GM19043 (cell line): ENCODE measurements around the gene TMEM178A.
"Not testable (repeated sequence)": the region's sequence is repeated elsewhere in the genome, so short reads cannot be mapped to it uniquely, and the experiment has no call there.

Experiments
- ATAC-seq: cut with Tn5 transposase; IDR thresholded peaks from one replicate; pipeline ENCODE4 v1.9.1; 2021; ENCODE audit warnings: low read depth; ENCODE audit not compliant: unreplicated experiment

Gene TMEM178A

DNA sequence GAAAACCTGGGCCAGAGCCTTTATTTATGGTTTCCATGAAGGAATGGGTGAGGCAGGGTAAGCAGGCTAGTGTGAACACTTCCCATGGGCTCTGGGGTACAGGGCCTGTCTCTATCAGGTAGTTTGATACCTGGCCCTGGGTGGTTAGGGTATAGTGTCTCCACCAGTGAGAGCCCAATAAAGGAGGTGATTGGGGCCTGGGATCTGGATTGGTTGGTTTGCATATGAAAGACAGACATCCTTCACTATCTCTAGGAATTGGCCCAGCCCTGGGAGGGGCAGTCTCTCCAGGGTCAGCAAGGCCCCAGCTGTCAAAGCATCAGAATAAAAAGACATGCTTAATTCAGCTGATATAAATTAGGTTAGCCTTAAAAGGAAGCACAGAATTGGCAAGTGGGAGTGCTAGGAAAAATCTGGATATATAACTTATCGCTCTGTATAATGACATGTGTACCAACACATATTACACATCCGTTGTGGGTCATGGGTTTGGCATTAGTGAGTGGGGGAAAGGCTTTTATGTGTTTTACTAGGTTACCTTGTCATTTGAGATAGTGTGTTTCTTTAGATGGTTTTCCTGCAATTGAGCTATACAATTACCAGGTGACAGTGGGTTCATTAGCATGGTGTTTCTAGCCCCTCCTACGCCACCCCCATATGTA lies 18.5 kb upstream of the TMEM178A start:
- ATAC-seq, result no peak

DNA sequence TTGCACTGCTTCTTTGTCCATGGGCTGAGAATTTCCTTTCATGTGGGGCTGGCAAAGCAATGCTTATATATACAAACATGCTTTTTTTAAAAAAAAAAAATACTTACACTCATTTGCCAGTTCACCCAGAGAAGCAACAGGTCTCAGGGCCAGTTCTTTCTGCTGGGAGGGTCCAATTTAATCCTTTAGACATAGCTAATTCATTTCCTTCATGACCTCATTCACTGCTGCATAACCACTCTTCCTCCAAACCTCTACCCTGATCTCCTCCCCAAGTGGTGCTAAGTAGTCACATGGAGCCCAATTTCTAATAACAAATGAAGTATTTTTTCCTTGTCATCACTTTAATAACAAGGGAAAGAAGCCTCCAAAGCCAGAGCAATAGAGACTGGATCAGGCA lies 17.1 kb upstream of the TMEM178A start:
- no peak for ATAC-seq

DNA sequence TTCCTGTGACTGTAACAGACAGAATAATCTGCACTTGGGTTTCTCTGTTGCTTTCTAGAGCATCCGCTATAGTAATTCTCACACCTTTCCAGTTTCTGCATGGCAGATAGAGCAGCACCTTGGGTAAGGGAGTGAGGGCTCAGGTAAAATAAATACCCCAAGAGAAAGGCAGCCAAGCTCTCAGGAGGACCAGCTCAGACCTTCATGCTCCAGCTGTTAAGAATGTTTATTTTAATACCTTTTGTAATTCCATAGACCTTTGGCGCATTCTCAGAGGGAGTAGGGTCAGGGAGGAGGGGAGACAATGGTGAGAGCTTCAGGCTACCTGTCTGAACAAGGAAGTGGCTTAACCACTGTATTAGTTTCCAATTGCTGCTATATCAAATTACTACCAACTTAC lies 16.2 kb upstream of the TMEM178A start:
- ATAC-seq, result no peak

DNA sequence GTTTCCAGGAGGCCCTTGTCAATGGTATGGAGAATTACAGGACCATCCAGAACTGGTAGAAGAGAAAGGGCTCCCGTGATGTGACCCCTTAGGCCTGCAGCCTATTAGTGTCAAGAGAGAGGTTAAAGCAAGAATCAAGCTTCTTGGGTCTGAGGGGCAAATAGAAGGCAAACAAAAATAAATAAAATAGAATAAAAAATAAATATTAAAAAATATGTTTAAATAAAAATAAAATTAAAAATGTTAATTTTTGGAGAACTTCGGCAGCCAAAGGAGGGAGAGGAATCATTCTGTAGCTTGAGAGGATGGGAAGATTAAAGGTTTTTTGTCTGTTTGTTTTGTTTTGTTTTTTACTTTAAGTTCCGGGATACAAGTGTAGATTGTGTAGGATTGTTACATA lies 15.2 kb upstream of the TMEM178A start:
- ATAC-seq, result no peak

DNA sequence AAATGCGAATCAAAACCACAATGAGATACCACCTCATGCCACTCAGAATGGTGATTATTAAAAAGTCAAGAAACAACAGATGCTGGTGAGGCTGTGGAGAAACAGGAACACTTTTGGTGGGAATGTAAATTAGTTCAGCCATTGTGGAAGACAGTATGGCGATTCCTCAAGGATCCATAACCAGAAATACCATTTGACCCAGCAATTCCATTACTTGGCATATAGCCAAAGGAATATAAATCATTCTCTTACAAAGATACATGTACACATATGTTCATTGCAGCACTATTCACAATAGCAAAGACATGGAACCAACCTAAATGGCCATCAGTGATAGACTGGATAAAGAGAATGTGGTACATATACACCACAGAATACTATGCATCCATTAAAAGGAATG lies 9.5 kb upstream of the TMEM178A start:
- not testable (repeated sequence) for ATAC-seq

DNA sequence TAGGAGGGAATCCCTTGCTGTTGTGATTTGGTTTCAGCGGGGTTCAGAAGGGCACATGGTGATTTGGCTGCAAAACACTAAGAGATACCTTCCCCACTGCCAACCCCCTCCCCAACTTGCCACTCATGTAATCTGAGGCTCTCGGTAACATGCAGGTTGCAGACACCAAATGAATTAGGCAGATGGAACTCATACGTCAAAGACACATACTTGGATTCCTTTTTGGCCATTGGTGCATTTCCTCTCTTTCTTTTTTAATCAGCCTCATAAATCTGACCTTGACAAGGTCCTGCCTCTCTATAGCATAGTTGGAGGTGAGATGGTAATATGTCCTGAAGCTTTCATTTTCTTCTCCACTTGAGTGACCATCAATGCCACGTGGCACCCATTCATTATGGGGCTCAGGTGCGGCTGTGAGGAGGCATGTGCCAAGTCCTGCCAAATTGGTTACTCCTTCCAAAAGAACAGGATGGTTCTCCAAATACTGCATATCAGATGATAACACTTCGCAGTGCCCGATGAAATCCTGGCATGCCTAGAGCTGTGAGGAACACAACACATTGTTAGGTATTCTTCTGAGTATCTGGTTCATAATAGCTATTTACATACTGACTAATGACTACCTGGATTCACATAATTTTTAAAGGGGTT lies 8.3 kb upstream of the TMEM178A start:
- no peak for ATAC-seq

DNA sequence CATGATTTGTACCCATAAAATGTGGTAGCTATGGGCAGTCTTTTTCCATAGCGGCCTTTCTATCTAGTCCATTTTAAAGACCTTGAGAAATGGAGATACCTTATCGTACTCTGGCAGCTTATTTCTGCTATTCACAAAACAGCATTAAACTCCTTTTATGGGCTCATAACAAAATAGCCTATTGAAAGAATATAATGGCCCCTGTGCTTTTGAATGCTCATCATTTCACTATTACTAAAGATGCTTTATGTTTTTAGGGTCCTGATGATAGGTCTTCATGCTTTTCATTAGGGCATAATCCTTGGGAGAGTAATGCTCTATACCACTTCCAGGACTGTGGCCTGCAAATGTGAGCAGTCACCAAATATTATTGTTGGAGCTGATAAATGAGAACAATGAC lies 7.3 kb upstream of the TMEM178A start:
- no peak for ATAC-seq

DNA sequence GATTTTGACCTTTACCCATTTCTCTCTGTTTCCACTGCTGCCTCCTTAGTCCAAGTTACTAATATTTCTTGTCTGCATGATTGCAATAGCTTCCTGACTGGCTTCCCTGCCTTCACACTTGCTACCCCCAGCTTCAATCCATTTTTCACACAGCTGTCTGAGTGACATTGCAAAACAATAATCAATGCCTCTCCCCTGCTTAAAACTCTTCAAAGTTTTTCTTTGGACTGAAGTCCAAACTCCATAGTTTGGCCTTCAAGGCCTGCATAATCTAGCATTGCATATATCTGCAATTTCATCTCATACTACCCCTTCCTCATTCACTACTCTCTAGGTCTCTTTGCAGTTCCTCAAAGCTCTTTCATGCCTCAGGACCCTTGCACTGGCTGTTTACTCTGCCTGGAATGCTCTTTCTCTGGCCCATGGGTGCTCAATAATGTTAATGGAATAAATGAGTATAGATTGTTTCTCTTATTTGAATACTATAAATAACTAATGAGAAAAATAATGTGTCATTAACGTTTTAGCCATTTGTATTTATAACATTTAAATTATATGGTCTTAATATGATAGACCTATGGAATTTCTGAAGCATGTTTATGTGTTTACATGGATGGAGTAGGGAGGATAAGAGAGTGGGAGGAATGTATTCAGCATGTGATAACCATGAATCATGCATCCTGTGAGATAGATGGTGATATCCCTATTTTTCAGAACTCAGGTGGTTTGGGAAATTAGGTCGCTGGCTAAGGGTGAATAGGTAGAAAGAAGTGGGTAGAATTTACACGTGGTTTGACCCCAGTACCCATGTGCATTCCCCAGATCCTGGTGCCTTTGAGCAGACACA lies 5.7 kb upstream of the TMEM178A start:
- no peak for ATAC-seq

DNA sequence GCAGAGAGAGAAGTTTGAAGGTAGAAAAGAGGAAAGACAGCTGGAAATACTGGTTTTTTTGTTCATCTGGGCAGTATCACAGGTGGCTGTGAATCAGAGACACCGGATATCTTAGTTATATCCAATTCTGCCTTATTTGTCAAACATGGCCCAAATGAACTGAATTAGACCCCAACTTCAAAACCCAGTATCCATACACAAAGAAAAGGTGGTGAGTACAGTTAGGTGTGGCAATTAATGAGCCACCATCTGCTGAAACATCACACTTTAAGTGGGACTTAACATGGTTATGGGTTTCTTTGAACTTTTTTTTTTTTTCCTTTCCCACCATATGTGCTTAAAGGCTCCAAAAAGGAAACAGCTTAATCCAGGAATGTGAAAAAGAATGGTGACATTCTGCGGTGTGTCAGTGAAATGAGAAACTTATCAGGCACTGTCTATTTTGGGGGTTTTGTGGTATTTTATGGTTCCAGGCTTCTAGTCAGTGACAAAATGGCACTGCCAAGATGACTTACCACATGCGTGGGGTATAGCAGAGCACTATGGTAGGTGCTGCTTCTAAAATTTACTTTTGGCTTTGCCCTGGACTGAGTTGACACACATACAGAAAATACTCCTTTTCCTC lies 5.0 kb upstream of the TMEM178A start:
- no peak for ATAC-seq

DNA sequence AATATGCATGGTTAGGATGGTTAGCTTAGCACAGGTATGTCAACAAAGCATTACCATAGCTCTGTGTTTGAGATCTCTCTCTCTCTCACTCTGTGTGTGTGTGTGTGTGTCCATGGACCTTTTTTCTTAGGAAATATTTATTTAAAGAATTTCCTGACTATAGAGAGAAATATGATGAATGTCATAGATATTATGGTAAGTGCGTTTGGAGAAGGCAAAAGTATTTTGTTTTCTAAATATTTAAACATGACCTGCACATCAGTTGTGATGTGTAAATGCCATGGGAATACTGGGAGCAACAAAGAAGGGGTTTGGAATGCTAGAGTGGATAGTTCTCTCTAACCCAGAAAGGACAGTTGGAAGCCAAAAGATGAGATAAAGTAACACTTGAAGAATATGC lies 3.9 kb upstream of the TMEM178A start:
- no peak for ATAC-seq

DNA sequence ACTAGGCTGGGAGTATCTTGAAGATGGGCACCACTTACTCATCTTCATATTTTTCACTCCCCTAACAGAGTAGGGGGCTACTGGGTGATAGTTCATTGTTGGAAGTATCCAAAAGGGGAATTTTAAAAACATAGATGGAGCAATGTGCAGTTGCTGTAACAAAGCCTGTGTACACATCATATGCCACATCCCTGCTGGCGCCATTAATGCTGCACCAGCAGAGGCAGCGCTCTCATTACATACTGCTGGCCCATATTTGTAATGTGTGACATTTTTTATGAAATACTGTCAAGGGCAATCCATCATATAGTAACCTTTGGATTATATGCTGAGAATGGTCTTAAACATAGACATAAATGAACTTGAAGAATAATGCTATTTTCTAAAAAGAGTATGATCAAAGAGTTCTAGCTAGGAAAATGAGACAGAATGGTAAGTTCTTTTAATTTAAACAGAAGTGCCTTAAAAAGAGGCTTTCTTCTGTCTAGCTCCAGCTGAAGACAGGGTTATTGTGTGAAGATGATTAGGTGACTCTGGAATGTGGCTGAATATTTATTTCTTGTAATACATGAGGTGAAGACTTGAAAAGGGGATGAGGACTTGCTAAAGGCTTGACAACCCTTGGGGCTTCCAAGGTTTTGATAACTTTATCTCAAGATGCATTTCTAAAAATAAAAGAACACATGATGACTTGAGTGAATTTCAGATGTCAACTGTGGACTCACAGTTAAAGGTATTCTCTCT lies 2.4 kb upstream of the TMEM178A start:
- no peak for ATAC-seq

DNA sequence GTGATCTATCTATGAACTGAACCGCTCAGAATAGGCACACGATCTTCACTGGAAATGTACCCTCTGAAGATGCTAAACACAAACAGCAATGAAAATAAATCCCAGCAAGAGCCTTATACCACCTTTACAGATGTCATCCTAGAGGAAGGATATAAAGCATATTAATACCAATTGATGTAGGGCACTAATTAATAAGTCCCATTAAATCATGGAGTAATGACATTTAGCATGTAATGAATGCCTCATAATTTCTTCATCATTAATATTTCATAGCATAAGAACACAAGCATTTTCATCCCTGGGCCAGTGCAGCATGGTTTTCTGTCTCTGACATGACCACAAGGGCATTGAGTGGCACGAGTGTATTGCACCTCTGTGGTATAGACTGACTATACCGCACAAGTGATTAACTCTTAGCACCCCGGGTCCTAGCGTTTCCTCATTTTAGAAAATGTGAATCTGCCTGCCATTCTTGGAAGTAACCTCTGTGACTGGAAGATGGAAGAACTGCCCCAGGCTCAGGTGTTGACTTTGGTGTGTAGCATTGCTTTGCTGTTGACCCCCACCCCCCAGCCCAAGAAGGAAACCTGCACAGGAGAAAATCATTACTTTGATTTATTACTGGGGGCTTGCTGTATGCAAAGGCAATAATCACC lies 1.4 kb upstream of the TMEM178A start:
- no peak for ATAC-seq

DNA sequence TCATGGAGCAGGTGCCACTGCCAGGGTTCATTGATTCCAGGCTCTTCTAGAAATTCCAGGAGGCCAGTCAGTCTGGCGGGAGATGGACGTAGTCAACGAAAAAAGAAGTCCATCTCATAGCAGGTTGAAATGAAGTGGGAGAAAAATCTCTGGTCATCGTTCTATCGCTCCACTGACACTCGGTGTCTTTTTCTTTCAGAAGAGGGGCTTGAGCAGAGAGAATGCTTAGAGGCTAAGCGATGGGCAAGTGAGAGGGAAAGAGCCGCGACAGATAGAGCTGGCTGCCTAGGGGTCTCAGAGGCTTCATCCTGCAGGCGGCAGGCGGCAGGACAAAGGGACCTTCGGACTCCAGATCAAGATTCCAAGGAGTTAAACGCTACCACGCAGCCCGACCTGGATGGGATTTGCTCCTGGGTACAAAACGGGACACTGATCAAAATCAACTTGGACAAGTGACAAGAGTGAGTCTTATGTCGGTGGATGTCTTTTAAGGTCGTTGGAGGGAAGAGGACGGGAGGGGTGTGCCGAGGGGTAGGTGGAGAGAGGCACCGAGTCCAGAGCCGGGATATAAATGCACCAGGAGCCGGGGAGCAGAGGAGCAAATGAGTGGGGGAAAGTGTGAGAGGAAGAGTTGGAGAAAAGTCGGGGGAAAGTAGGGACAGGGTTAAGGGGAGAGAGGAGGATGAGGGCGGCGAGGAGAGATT lies 677 bp upstream of the TMEM178A start:
- no peak for ATAC-seq

DNA sequence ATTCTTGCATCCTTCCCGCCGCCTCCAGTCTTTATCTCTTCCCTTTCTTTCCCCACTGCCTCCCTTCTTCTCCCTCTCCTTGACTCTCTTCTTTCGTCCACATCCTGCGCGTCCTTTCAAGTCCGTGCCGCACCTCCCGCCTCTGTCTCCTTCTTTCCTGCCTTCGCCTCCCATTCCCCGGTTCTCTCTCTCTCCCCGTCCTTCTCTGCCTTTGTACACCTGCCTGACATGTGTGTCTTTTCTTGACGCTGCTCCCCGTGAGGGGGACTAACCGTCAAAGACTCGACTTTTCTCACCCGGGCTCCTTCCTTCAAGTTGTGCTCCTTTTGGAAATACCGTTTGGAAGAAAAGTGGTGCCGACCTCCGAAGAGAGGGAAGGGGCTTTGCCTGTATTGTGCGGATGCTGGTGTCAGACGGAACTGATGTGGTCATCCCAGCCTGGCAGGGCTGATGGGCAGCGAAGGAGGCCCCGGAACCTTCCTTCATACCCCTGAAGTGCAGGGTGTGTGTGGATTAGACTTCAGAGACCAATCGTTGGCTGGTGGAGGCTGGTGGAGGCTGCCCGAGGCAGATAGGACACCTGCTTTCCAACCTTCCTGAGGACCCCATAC lies 879 bp downstream of the TMEM178A start:
- no peak for ATAC-seq

DNA sequence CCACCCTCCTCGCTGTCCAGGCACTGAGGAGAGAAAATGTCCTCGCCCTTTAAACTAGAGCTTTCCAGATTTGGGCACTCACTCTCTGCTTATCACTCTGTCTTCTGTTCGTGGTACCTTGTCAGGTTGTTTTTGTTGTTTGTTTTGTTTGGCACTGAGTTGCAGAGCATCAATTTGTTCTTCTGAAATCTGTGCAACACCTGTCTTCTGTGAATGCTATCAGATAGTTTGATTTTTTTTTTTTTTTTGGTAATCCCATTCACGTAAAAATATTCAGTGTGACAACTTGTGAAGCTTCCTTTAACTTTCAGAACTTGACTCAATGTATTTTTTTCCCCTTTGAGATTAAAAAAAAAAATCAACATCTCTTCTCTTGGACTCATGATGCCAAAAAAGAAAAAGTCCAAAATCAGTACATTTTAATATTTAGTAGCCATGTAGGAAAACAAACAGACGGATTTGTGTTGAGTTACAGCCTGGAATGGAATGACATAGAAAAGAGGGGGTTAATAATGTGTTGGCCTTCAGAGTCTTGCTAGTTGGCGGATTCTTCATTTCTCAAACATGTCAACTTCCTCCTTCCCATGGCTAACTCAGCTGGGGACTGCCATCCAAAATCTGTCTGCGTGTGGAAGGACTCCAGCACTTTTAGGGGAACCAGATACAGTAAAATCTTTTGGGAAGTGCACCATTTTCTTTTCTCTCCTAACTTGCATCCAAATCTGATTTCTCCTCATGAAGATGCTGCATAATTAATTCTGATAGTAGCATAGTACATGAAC lies 1.6 kb downstream of the TMEM178A start:
- no peak for ATAC-seq

DNA sequence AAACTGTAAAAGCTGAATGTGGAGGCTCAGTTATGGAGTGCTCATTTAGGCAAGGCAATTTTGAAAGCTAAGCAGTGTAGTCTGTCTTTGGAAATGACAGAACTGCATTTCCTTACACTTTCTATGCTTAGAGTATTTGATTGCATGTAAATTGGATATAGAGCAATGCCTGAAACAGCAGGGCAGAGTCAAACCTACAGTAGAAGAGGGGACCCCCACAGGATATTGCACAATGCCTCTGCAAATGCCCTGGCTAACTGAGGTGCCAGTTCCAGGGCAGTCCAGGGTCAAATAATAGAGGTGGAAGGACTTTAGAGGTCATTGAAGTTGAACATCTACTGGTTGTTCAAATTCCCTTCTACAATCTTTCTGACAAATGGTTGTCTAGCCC lies 2.2 kb downstream of the TMEM178A start:
- no peak for ATAC-seq

DNA sequence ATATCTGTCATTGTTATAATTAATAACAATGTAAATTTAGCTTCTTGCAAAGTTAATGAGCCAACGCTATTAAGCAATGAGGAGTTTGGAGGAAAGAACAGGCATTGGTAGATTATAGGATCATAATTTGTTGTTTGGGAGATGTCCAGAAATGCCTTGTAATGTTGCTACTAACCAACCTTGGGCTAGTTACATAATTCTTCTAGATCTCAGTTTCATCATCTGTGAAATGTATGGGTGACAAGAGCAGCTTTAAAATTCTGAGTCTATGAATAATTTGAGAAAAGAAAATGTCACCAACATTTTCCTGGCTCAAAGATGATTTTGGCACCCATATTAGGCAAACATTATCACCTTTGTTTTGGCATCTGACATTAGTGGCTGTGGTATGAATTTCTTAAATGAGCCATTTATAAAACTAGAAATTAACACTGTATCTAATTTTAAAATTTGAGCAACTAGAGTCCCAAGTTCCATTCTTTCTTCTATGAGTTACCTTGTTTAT lies 2.9 kb downstream of the TMEM178A start:
- ATAC-seq, result no peak

DNA sequence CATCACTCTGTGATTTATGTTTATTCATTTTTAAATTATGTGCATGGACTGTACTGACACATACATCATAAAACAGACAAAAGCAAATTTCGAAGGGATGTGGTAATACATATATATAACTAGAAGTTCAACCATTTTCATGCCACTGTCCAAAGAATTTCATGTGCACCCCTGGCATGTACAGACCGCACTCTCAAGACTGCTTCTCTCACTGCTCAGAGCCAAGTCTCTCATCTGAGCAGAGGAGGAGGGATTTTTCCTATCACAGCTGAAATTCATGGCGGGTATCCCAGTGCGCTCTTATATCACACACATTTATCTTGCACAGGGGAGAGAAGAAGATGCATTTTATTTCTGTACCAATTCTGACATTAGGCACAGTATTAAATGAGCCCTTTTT lies 5.9 kb downstream of the TMEM178A start:
- ATAC-seq, result no peak
